Activated CD8-positive, alpha-beta T cell treated with anti-CD3 and anti-CD28 coated beads, Interleukin-2, amount 10 ng/mL, durations not matched to agents 7 days and 5 days (primary cell): ENCODE measurements around the gene FXYD5. TPM values are rescaled to one million over a fixed set of nuclear protein-coding genes. Genes with fewer than 3 reads are reported as not detected.

ENCODE experiments used
- ATAC-seq: fragments of 150-1000 bp; cut with Tn5 transposase; one replicate; pipeline ENCODE4 v1.10.0; 2021; ENCODE audit warnings: moderate library complexity
- CTCF ChIA-PET: fragments of 350-600 bp; sonication (Branson Sonifier 250); formaldehyde crosslinking; loops from one replicate; lab custom pipeline; 2021; ENCODE audit warnings: antibody characterized with exemption; lab: Charles Lee
- POLR2A ChIA-PET: fragments of 350-600 bp; sonication (Branson Sonifier 250); formaldehyde crosslinking; loops from one replicate; lab custom pipeline; 2021; ENCODE audit warnings: antibody characterized with exemption; lab: Charles Lee
- DNase-seq: peaks from one replicate; pipeline ENCODE4 v3.0.0-alpha.2; 2020
- H3K27ac Mint-ChIP-seq: one replicate; pipeline ENCODE4 v1.8.0; 2021; ENCODE audit warnings: mild to moderate bottlenecking, mixed read lengths
- H3K27me3 Mint-ChIP-seq: one replicate; pipeline ENCODE4 v1.8.0; 2021; ENCODE audit warnings: low read depth, mixed read lengths
- H3K36me3 Mint-ChIP-seq: one replicate; pipeline ENCODE4 v1.8.0; 2021; ENCODE audit warnings: low read depth, mixed read lengths
- H3K4me1 Mint-ChIP-seq: one replicate; pipeline ENCODE4 v1.8.0; 2021; ENCODE audit warnings: low read depth, mixed read lengths
- H3K4me3 Mint-ChIP-seq: one replicate; pipeline ENCODE4 v1.8.0; 2021; ENCODE audit warnings: mild to moderate bottlenecking, mixed read lengths
- H3K9me3 Mint-ChIP-seq: one replicate; pipeline ENCODE4 v1.8.0; 2022; ENCODE audit warnings: mixed read lengths; ENCODE audit not compliant: insufficient read depth
- total RNA-seq, 2 experiments: library from RNA; stranded (reverse); gene quantifications; one replicate each; pipeline ENCODE4 v1.2.3, GENCODE V29; 2021

FXYD5 gene
- total RNA-seq, 2 experiments from 2014 or later, result 338 to 384 TPM

DNA sequence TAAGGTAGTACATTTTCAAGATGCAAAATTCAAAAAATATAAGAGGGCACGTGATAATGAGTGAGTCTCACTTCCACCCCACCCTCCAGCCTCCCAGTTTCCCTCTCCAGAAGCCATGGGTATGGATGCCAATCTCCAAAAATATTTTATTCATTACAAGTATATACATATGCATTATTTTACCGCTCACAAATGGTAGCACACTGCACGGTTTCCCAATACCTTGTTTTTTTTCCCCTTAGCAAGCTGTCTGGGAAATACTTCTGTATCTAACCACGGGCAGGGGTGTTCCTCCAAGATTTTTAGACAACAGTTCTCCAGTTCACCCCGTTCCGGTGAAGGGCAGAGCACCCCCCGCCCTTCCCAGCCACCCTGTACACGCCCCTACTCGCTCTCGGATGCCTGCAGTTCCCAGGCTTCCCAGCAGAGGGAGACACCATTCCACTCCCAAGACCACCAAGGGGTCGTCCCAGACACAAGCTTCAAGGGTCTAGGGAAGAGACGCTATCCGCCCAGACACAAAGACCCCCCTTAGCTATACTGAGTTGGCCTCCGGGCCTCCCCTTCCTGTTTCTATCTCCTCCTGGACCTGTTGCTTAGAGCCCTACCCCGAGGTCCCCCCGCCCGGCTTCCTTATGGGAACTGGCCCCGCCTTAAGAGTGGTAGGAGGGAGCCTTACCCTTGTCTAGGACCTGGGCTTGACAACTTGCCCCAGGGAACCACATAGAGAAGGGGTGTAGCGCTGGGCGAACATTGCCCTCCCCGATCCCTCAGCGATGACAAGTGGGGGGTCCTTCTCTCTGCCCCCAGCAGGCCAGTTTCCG lies 40.0 kb upstream of the FXYD5 start:
- ATAC-seq (peak; percentile 85), DNase-seq (peak; percentile 74)
- peaks cover 6% of the 10 kb centered on the region for H3K4me1 Mint-ChIP-seq
- no peaks in the 10 kb centered on the region for H3K27me3 Mint-ChIP-seq
- no peak overlapping the region for H3K27ac Mint-ChIP-seq
- H3K36me3 Mint-ChIP-seq, result no peaks in the 10 kb centered on the region
- ChIA-PET CTCF (interaction anchor here (0.8 to 1.4 kb wide), 7 partner anchors 10 to 150 kb away, joined by 3 to 8 read pairs (median 4); no protein-coding TSS in a partner anchor), POLR2A (no interaction called here)
- H3K9me3 Mint-ChIP-seq, result no peaks in the 10 kb centered on the region
- H3K4me3 Mint-ChIP-seq, result no peak overlapping the region

DNA sequence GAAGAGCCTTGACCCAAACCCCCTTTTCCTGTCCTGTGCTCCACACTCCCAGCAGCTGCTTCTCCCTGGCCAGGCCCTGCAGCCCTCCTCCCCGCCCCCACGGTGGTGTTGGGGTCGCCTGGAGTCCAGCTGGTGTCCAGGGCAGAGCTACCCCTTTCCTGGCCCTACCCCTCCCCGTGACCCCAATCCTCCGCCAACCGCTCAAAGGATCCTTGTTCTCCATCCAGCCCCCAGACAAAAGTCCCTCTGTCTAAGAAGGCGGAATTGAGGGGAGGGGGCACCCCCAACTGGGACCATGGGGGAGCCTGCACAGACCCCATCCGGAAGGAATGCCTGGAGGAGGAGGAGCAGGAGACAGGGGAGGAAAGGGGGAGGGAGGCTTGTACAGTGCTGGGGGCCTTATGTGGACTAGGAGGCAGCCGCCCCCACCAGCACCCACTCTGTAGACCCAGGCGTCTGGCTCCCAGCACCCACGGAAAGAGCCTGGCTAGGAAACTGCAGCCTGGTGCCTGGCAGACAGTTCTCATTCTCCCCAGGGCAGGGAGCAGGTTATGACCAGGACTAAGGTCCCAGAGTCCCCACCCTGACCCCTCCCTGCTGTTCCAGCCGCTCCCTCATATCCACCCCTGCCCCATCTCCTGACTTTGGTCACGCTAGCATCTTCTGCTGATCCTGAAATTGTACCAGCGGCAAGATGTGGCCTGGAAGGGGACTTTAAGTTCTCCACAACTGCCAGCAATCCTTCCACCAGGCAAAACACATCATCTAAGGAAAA lies 39.2 kb upstream of the FXYD5 start, which contains the start of gene FXYD3:
Gene FXYD3, plus strand, starts transcription at position 647 of the 775 bp plus-strand sequence. CDS start 3,554 bp downstream, outside the sequence.
- no peak within 1 kb of the TSS for H3K4me3 Mint-ChIP-seq
- no peaks in the 10 kb centered on the region for H3K9me3 Mint-ChIP-seq
- no peaks in the 10 kb centered on the region for H3K27me3 Mint-ChIP-seq
- POLR2A ChIA-PET, result no interaction called here
- H3K36me3 Mint-ChIP-seq, result no peaks in the 10 kb centered on the region
- H3K27ac Mint-ChIP-seq, result no peak within 1 kb of the TSS
- CTCF ChIA-PET, result interaction anchor here (0.8 to 1.4 kb wide), 7 partner anchors 9 to 150 kb away, joined by 3 to 8 read pairs (median 4); no protein-coding TSS in a partner anchor
- ATAC-seq, result no peak
- H3K4me1 Mint-ChIP-seq, result peaks cover 6% of the 10 kb centered on the region
- DNase-seq, result no peak

DNA sequence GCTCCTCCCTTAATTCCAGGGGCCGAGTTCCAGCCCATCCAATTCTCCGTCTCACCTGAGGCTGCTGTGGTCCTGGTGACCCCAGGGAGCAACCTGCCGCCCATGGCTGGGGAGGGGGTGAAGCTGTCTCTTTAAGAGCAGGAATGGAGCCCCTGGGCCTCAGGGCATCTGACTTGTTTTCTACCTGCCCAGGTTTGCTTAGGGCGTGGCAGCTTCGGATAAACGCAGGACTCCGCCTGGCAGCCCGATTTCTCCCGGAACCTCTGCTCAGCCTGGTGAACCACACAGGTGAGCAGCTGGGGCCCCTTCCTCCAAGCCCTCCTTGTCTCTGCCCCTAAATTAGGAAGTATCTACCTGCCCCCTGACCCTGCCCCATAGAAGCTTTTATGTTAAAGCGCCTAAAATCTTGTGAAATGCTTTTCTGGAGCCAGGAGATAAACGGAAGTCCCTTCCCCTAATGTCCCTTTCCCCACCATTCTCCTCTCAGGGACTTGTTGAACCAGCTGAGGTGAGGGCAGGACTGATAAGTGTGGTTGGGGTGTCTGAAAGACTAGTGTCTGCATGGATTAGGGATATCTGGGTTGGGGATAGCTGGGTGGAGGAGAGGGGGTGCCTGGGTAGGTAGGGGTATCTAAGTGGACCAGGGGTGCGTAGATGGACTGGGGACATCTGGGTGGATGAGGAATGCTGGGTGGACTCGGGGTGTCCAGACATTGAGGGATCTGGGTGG lies 38.3 kb upstream of the FXYD5 start:
- H3K27ac Mint-ChIP-seq, result no peak overlapping the region

DNA sequence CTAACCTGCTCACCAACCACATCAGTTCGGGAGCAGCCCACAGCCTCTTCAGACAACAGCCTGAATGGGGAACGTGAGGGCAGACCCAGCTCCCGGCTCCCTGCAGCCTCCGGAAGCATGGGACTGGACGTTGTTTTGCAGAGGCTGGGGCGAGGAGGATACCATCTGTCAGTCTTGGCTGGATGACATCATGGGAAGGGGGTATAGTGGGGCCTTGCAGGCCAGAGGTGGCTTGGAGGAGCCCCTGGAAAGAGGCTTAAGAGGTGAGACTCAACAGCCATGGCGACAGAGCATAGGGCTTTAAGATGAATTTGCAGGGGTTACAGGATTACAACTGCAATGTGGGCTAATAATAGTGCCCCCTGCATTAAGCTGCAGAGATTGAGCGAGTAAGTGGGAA lies 37.4 kb upstream of the FXYD5 start:
- CTCF ChIA-PET, result interaction anchor here (0.7 to 1.7 kb wide), 4 partner anchors 18 to 100 kb away, joined by 3 to 6 read pairs (median 4); no protein-coding TSS in a partner anchor
- no peak for ATAC-seq
- no peaks in the 10 kb centered on the region for H3K36me3 Mint-ChIP-seq
- no peak overlapping the region for H3K27ac Mint-ChIP-seq
- no peaks in the 10 kb centered on the region for H3K27me3 Mint-ChIP-seq
- H3K4me1 Mint-ChIP-seq, result peaks cover 6% of the 10 kb centered on the region
- POLR2A ChIA-PET, result interaction anchor here (1.0 kb wide), 1 partner anchor 11 kb away, joined by 3 read pairs; no protein-coding TSS in a partner anchor
- H3K9me3 Mint-ChIP-seq, result no peaks in the 10 kb centered on the region
- H3K4me3 Mint-ChIP-seq, result no peak overlapping the region
- no peak for DNase-seq

More for the DNA sequence above, 38.3 kb upstream of the FXYD5 start:
- ATAC-seq (no peak), DNase-seq (no peak)
- POLR2A ChIA-PET, result interaction anchor here (1.0 kb wide), 1 partner anchor 12 kb away, joined by 3 read pairs; no protein-coding TSS in a partner anchor
- Mint-ChIP-seq H3K36me3 (no peaks in the 10 kb centered on the region), H3K27me3 (no peaks in the 10 kb centered on the region), H3K4me1 (peaks cover 6% of the 10 kb centered on the region), H3K4me3 (no peak overlapping the region), H3K9me3 (no peaks in the 10 kb centered on the region)
- CTCF ChIA-PET, result interaction anchor here (1.0 to 1.7 kb wide), 3 partner anchors 19 to 101 kb away, joined by 3 to 6 read pairs (median 4); no protein-coding TSS in a partner anchor

DNA sequence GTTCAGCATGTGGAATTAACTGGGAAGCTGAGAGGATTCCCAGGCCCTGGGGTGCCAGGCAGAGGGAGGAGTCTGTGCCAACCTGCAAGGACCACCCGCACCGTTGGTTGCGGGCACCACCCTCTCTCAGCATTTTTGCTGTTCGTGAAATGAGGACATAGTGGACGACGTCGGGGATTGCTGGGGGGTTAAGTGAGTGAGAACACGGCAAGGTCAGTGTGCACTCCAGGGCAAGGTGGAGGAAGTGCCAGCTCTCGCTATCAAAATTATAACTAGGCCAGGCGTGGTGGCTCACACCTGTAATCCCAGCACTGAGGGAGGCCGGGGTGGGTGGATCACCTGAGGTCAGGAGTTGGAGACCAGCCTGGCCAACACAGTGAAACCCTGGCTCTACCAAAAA lies 36.7 kb upstream of the FXYD5 start:
- Mint-ChIP-seq H3K36me3 (no peaks in the 10 kb centered on the region), H3K4me1 (peaks cover 6% of the 10 kb centered on the region), H3K9me3 (no peaks in the 10 kb centered on the region), H3K27me3 (no peaks in the 10 kb centered on the region), H3K27ac (no peak overlapping the region), H3K4me3 (no peak overlapping the region)
- ATAC-seq, result no peak
- DNase-seq, result no peak
- ChIA-PET CTCF (interaction anchor here (0.7 to 1.7 kb wide), 2 partner anchors 51 to 73 kb away, joined by 3 to 6 read pairs; no protein-coding TSS in a partner anchor), POLR2A (no interaction called here)

DNA sequence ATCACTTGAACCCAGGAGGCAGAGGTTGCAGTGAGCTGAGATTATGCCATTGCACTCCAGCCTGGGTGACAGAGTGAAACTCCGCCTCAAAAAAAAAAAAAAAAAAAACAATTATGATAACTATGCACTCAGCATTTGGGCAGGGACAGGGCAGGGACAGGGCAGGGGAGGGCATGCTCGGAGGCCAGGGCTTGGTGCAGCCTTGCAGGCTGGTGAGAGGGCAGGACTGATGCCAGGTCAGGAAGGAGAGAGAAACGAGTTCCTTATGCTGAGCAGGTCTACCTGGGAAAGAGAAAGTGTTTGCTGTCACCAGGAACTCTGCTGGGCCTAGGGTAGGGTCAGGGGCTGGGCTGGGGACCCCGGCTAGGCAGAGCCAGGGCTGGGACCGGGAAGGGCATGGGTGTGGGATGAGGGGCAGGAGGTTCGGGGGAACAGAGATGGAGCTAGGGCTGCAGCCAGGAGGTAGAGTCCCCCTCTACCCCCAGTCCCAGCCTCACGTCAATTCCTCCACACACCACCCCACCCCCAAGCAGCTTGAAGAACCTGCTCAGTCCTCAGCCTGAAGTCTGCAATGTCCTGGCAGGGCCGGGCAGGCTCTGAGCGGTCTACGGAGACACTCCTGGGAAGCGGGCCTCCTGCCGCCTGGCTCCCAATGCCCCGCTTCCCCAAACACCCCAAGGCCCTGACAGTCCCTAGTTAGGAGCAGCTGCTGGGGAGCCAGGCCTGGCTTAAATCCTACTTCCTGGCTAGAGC lies 36.1 kb upstream of the FXYD5 start:
- POLR2A ChIA-PET, result no interaction called here
- Mint-ChIP-seq H3K36me3 (no peaks in the 10 kb centered on the region), H3K9me3 (no peaks in the 10 kb centered on the region), H3K4me1 (peaks cover 6% of the 10 kb centered on the region), H3K27me3 (no peaks in the 10 kb centered on the region), H3K4me3 (no peak overlapping the region), H3K27ac (no peak overlapping the region)
- no peak for DNase-seq
- no peak for ATAC-seq
- CTCF ChIA-PET, result interaction anchor here (1.9 kb wide), 1 partner anchor 17 kb away, joined by 6 read pairs; no protein-coding TSS in a partner anchor

DNA sequence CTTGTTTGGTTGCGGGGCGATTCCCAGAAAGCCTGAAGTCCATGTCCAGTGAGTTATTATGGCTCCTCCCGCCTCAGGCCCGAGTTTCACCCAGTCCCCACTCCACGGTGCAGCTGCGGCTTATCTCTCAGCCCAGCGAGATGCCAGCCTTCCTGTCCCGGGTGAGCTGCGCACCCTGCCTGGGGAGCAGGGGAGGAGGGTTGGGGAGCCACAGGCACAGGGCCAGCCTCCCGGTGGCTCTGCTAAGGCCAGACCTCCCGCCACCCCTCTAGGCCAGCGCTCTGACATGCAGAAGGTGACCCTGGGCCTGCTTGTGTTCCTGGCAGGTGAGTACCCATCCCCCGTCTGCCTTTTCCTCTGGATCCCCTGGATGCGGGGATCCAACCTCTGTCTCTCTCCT lies 35.4 kb upstream of the FXYD5 start:
- no peak overlapping the region for H3K4me3 Mint-ChIP-seq
- H3K27me3 Mint-ChIP-seq, result no peaks in the 10 kb centered on the region
- peaks cover 12% of the 10 kb centered on the region for H3K4me1 Mint-ChIP-seq
- ChIA-PET POLR2A (no interaction called here), CTCF (interaction anchor here (1.9 kb wide), 1 partner anchor 16 kb away, joined by 6 read pairs; no protein-coding TSS in a partner anchor)
- DNase-seq (no peak), ATAC-seq (no peak)
- no peaks in the 10 kb centered on the region for H3K36me3 Mint-ChIP-seq
- no peak overlapping the region for H3K27ac Mint-ChIP-seq
- no peaks in the 10 kb centered on the region for H3K9me3 Mint-ChIP-seq

DNA sequence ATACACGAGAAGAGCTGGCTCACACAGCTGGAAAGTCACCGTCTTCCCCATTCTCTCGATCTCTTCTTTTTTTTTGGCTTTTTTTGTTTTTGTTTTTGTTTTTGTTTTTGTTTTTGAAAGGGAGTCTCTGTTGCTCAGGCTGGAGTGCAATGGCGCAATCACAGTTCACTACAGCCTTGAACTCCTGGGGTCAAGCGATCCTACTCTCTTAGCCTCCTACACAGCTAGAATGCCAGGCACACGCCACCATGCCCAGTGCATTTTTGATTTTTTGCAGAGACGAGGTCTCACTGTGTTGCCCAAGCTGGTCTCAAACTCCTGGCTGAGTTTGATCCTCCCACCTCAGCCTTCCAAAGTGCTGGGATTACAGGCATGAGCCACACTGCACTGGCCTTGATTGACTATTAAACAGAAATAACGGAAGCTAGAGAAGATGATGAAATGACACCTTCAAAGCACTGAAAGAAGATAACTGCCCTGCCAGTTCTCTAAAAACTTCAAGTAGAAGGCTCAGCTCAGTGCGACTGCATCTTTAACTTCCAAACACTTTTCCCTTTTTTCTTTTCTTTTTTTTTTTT lies 34.9 kb upstream of the FXYD5 start:
- Mint-ChIP-seq H3K4me3 (no peak overlapping the region), H3K27me3 (no peaks in the 10 kb centered on the region), H3K27ac (no peak overlapping the region), H3K4me1 (peaks cover 14% of the 10 kb centered on the region), H3K36me3 (no peaks in the 10 kb centered on the region), H3K9me3 (no peaks in the 10 kb centered on the region)
- ChIA-PET CTCF (interaction anchor here (1.9 kb wide), 1 partner anchor 16 kb away, joined by 6 read pairs; no protein-coding TSS in a partner anchor), POLR2A (no interaction called here)
- ATAC-seq, result no peak
- DNase-seq, result no peak

DNA sequence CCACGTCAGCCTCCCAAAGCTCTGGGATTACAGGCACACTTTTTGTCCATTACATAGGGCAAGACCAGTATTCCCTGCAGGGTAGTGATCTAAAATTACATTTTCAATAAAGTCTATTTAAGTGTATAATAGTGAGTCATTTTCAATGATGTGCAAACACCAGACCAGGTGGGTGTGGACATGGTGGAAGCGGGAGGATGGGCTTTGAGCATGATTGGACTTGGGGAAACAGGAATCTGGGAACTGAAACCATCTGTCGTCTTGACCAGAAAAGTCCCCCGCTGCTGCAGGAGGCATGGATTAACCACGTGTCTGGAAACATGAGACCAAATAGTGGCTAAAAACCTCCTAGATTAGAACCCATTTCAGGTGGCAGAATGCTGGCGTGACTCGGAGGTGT lies 34.0 kb upstream of the FXYD5 start:
- Mint-ChIP-seq H3K27me3 (no peaks in the 10 kb centered on the region), H3K27ac (no peak overlapping the region), H3K9me3 (no peaks in the 10 kb centered on the region), H3K4me1 (peaks cover 13% of the 10 kb centered on the region), H3K36me3 (no peaks in the 10 kb centered on the region), H3K4me3 (no peak overlapping the region)
- no peak for DNase-seq
- ChIA-PET CTCF (no interaction called here), POLR2A (no interaction called here)
- no peak for ATAC-seq

DNA sequence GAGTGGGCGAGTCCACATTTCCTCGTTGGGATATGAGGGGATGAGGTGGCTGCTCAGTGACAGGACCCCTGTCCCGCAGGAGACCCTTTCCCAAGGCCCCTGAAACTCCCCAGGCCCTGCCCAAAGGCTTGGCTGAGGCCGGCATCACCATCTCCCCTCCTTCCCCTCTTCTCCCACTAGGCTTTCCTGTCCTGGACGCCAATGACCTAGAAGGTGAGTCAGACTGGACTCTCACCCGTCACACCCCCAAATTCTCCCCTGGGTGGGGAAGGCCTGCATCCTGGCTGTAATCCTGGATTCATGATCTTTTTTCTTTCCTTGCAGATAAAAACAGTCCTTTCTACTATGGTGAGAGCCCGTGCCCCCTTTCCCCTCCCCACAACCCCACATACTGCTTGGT lies 33.6 kb upstream of the FXYD5 start:
- ChIA-PET CTCF (interaction anchor here (0.7 to 1.7 kb wide), 2 partner anchors 15 to 656 kb away, joined by 3 to 6 read pairs; no protein-coding TSS in a partner anchor), POLR2A (no interaction called here)
- no peak for DNase-seq
- no peaks in the 10 kb centered on the region for H3K36me3 Mint-ChIP-seq
- H3K4me3 Mint-ChIP-seq, result no peak overlapping the region
- no peak for ATAC-seq
- H3K27me3 Mint-ChIP-seq, result no peaks in the 10 kb centered on the region
- peaks cover 13% of the 10 kb centered on the region for H3K4me1 Mint-ChIP-seq
- no peaks in the 10 kb centered on the region for H3K9me3 Mint-ChIP-seq
- no peak overlapping the region for H3K27ac Mint-ChIP-seq
